B cell (primary cell): ENCODE data around the gene ZNF655. TPM values are rescaled to one million over a fixed set of nuclear protein-coding genes. Genes with fewer than 3 reads are reported as not detected.

Experiments used
- ATAC-seq: fragments of 200-7000 bp; cut with Tn5 transposase; one replicate; pipeline ENCODE4 v1.10.0; 2021; ENCODE audit warnings: low read depth, mild to moderate bottlenecking, moderate number of reproducible peaks, moderate library complexity
- CTCF ChIA-PET: fragments of 350-600 bp; sonication (Branson Sonifier 250); formaldehyde crosslinking; loops from one replicate; lab custom pipeline; 2021; ENCODE audit warnings: antibody characterized with exemption, inconsistent platforms; lab: Charles Lee
- POLR2A ChIA-PET: fragments of 350-600 bp; sonication (Branson Sonifier 250); formaldehyde crosslinking; loops from one replicate; lab custom pipeline; 2021; ENCODE audit warnings: antibody characterized with exemption; lab: Charles Lee
- DNase-seq: peaks from one replicate; pipeline ENCODE4 v3.0.0; 2013
- H2AFZ ChIP-seq: 2 replicates; pipeline ENCODE4 v1.6.1; 2012; ENCODE audit warnings: mild to moderate bottlenecking, low read depth, low read length; ENCODE audit not compliant: insufficient read depth, poor library complexity, severe bottlenecking
- H3K27ac ChIP-seq, 2 donors: 1 replicate in 1 of 2; 2 replicates in 1 of 2; pipeline ENCODE4 v1.5.1; 2012 to 2013; ENCODE audit warnings: low read length in 2 of 2, mild to moderate bottlenecking in 2 of 2, moderate library complexity in 1 of 2
- H3K27me3 ChIP-seq, 4 experiments: fragments of 200-600 bp in 1 of 4; sonication (generic) in 1 of 4; replicated peaks in 1 of 4; 1 replicate in 2 of 4; 2 replicates in 2 of 4; pipeline versions ENCODE4 v1.6.1 to v1.7.0; 2013 to 2016; ENCODE audit warnings: low read length in 3 of 4, mild to moderate bottlenecking in 2 of 4, mixed read lengths in 1 of 4, moderate library complexity in 1 of 4; ENCODE audit not compliant: insufficient read depth in 4 of 4, control insufficient read depth in 3 of 4; ENCODE audit errors: control extremely low read depth in 1 of 4
- H3K36me3 ChIP-seq, 2 experiments: replicated peaks in 1 of 2; 1 replicate in 1 of 2; 2 replicates in 1 of 2; pipeline versions ENCODE4 v1.6.1 to v1.7.1; 2013; ENCODE audit warnings: low read length in 1 of 2; ENCODE audit not compliant: insufficient read depth in 2 of 2, control insufficient read depth in 1 of 2; ENCODE audit errors: control extremely low read depth in 1 of 2, extremely low read depth in 1 of 2
- H3K4me1 ChIP-seq, 2 donors: fragments of 200-600 bp in 1 of 2; sonication (generic) in 1 of 2; 1 replicate in 1 of 2; 2 replicates in 1 of 2; pipeline versions ENCODE4 v1.5.1 to v1.6.1; 2013 to 2017; ENCODE audit warnings: low read length in 2 of 2; ENCODE audit not compliant: control insufficient read depth in 2 of 2, insufficient read depth in 2 of 2
- H3K4me2 ChIP-seq: replicated peaks from 2 replicates; pipeline ENCODE3; 2012; ENCODE audit warnings: mild to moderate bottlenecking, low read depth, low read length; ENCODE audit not compliant: poor library complexity, severe bottlenecking
- H3K4me3 ChIP-seq, 5 experiments: fragments of 200-600 bp in 1 of 5; sonication (generic) in 1 of 5; 1 replicate in 3 of 5; 2 replicates in 2 of 5; pipeline versions ENCODE4 v1.5.1 to v1.7.0; 2011 to 2016; ENCODE audit warnings: low read length in 4 of 5, mild to moderate bottlenecking in 4 of 5, low read depth in 2 of 5, control low read depth in 1 of 5, moderate library complexity in 1 of 5; ENCODE audit not compliant: insufficient read depth in 1 of 5; ENCODE audit errors: control extremely low read depth in 1 of 5, extremely low read depth in 1 of 5
- H3K79me2 ChIP-seq: fragments of 200-600 bp; sonication (generic); one replicate; pipeline ENCODE4 v1.6.0; 2016; ENCODE audit warnings: low read length; ENCODE audit not compliant: control insufficient read depth, insufficient read depth
- H3K9ac ChIP-seq: fragments of 200-600 bp; sonication (generic); 2 replicates; pipeline ENCODE4 v1.6.1; 2017; ENCODE audit warnings: mild to moderate bottlenecking, low read length, moderate library complexity
- H3K9me3 ChIP-seq, 3 donors: one replicate each; pipeline versions ENCODE4 v1.6.1 to v1.7.1; 2013; ENCODE audit warnings: low read length in 2 of 3; ENCODE audit not compliant: control insufficient read depth in 2 of 3, insufficient read depth in 1 of 3; ENCODE audit errors: control extremely low read depth in 1 of 3
- H4K20me1 ChIP-seq: 2 replicates; pipeline ENCODE4 v1.6.0; 2012; ENCODE audit warnings: mild to moderate bottlenecking, low read length; ENCODE audit not compliant: insufficient read depth, control insufficient read depth, poor library complexity, severe bottlenecking
- H3K27ac Mint-ChIP-seq: one replicate; pipeline ENCODE4 v1.8.0; 2021; ENCODE audit warnings: mixed read lengths
- H3K27me3 Mint-ChIP-seq: one replicate; pipeline ENCODE4 v1.8.0; 2021; ENCODE audit warnings: mixed read lengths
- H3K4me1 Mint-ChIP-seq: one replicate; pipeline ENCODE4 v1.8.0; 2021; ENCODE audit warnings: mixed read lengths
- H3K4me3 Mint-ChIP-seq: one replicate; pipeline ENCODE4 v1.8.0; 2021; ENCODE audit warnings: mixed read lengths
- H3K9me3 Mint-ChIP-seq: one replicate; pipeline ENCODE4 v1.8.0; 2022; ENCODE audit warnings: mixed read lengths; ENCODE audit not compliant: insufficient read depth
- EZH2 ChIP-seq: IDR thresholded peaks from 2 replicates; pipeline ENCODE4 v1.6.1; 2012; ENCODE audit warnings: borderline replicate concordance, low read depth, mild to moderate bottlenecking, moderate library complexity, low read length; ENCODE audit not compliant: insufficient read depth, poor library complexity, severe bottlenecking
- WGBS: methylation state at CpG from one replicate; pipeline ENCODE4 v1.1.5; 2013; ENCODE audit warnings: missing lambda C conversion rate; ENCODE audit not compliant: insufficient coverage; 5-methylcytosine and 5-hydroxymethylcytosine counted together
- intact Hi-C: fragments of 100-400 bp; cut with micrococcal nuclease; formaldehyde crosslinking; loops from one replicate; pipeline ENCODE4 v1.10.0; 2022
- polyA plus RNA-seq: library from polyadenylated mRNA; depleted of rRNA; stranded (reverse); fragments of >200 nt; gene quantifications from 2 replicates; pipeline ENCODE4 v1.2.3, GENCODE V29; 2012
- total RNA-seq, 2 donors: library from RNA; stranded (reverse); fragments of 120-200 nt in 1 of 2; gene quantifications; 1 replicate in 1 of 2; 2 replicates in 1 of 2; pipeline versions ENCODE4 v1.2.3 to v1.2.4, GENCODE V29; 2013 to 2022
- TF ChIP-seq, protein P1 (sequence below): fragments of 200-600 bp; IDR thresholded peaks from one replicate; pipeline ENCODE4 v1.8.0; 2022; ENCODE audit warnings: antibody characterized with exemption, mild to moderate bottlenecking

The ZNF655 gene
- total and polyA plus RNA-seq, 2 donors (not counting 1 experiment from before 2014, with no cell fraction given), result 125 to 150 TPM

DNA sequence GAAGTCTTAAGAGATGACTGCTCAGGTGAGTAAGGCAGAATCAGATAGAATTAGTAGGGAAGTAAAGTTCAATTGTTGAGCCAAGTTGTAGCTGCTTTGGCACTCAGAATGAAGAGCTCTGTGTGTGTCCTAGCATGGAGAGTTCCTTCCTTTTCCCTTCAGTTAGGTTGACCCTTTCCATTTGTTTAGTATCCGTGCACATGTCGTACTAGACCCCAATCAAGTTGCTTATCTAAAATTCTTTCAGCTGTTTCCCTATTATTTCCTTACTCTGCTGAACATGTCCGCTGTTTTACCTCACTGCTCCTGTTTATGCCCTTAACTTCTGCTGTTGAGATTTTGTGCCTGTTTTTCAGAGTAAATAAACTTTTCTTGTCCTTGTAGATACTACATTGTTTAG lies 13.3 kb downstream of the ZNF655 start:
- ChIA-PET CTCF (no interaction called here), POLR2A (no interaction called here)
- Histone ChIP-seq H3K4me2 (no peak overlapping the region), H3K27ac (no peak overlapping the region), H3K4me3 (no peak overlapping the region), H3K27me3 (no peaks in the 10 kb centered on the region), H3K9me3 (no peaks in the 10 kb centered on the region), H3K36me3 (peaks cover 6 to 37% of the 10 kb centered on the region in 2 experiments), H3K4me1 (no peaks in the 10 kb centered on the region), H3K9ac (no peak overlapping the region), H4K20me1 (peaks cover 9% of the 10 kb centered on the region), H2AFZ (no peak overlapping the region), H3K79me2 (peaks cover 14% of the 10 kb centered on the region)
- H3K4me1 Mint-ChIP-seq, result no peaks in the 10 kb centered on the region
- no peak overlapping the region for H3K27ac Mint-ChIP-seq
- no CpG with 5 or more reads among the region's 3 CpGs for WGBS
- H3K9me3 Mint-ChIP-seq, result no peaks in the 10 kb centered on the region
- DNase-seq, result no peak
- H3K4me3 Mint-ChIP-seq, result no peak overlapping the region
- ATAC-seq, result no peak
- TF ChIP-seq EZH2, result no peak
- TF ChIP-seq, protein P1, sequence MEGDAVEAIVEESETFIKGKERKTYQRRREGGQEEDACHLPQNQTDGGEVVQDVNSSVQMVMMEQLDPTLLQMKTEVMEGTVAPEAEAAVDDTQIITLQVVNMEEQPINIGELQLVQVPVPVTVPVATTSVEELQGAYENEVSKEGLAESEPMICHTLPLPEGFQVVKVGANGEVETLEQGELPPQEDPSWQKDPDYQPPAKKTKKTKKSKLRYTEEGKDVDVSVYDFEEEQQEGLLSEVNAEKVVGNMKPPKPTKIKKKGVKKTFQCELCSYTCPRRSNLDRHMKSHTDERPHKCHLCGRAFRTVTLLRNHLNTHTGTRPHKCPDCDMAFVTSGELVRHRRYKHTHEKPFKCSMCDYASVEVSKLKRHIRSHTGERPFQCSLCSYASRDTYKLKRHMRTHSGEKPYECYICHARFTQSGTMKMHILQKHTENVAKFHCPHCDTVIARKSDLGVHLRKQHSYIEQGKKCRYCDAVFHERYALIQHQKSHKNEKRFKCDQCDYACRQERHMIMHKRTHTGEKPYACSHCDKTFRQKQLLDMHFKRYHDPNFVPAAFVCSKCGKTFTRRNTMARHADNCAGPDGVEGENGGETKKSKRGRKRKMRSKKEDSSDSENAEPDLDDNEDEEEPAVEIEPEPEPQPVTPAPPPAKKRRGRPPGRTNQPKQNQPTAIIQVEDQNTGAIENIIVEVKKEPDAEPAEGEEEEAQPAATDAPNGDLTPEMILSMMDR, result no peak
- no peaks in the 10 kb centered on the region for H3K27me3 Mint-ChIP-seq
- intact Hi-C loops, result no loop called here

DNA sequence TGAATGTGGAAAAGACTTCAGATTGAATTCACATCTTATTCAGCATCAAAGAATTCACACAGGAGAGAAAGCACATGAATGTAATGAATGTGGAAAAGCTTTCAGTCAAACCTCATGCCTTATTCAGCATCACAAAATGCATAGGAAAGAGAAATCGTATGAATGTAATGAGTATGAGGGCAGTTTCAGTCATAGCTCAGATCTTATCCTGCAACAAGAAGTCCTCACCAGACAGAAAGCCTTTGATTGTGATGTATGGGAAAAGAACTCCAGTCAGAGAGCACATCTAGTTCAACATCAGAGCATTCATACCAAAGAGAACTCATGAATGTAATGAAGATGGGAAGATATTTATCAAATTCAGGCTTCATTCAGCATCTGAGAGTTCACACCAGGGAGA lies 14.8 kb downstream of the ZNF655 start:
- H3K4me1 Mint-ChIP-seq, result peaks cover 9% of the 10 kb centered on the region
- H3K27me3 Mint-ChIP-seq, result no peaks in the 10 kb centered on the region
- Histone ChIP-seq H3K79me2 (no peaks in the 10 kb centered on the region), H3K4me2 (no peak overlapping the region), H3K4me1 (peaks cover 0 to 4% of the 10 kb centered on the region in 2 donors), H3K9ac (no peak overlapping the region), H3K4me3 (no peak overlapping the region), H3K9me3 (no peaks in the 10 kb centered on the region), H3K27me3 (no peaks in the 10 kb centered on the region), H4K20me1 (peaks cover 9% of the 10 kb centered on the region), H3K27ac (no peak overlapping the region), H2AFZ (no peak overlapping the region), H3K36me3 (peaks cover 6 to 37% of the 10 kb centered on the region in 2 experiments)
- TF ChIP-seq, protein P1, result no peak
- no peak for TF ChIP-seq EZH2
- ChIA-PET POLR2A (no interaction called here), CTCF (no interaction called here)
- ATAC-seq (no peak), DNase-seq (no peak)
- H3K9me3 Mint-ChIP-seq, result no peaks in the 10 kb centered on the region
- WGBS, result no CpG with 5 or more reads among the region's 1 CpG
- no peak overlapping the region for H3K4me3 Mint-ChIP-seq
- intact Hi-C loops, result no loop called here
- no peak overlapping the region for H3K27ac Mint-ChIP-seq
